HTERT RPE-1 (cell line): ENCODE measurements around the gene SACM1L.
"Not testable (repeated sequence)": the region's sequence is repeated elsewhere in the genome, so short reads cannot be mapped to it uniquely, and the experiment has no call there.

Experiments
- in situ Hi-C: fragments of 300-500 bp; cut with MboI; formaldehyde crosslinking; loops from 4 replicates; pipeline ENCODE4 v1.14.3; 2020; ENCODE audit warnings: low sequenced_read_pairs

Gene SACM1L

DNA sequence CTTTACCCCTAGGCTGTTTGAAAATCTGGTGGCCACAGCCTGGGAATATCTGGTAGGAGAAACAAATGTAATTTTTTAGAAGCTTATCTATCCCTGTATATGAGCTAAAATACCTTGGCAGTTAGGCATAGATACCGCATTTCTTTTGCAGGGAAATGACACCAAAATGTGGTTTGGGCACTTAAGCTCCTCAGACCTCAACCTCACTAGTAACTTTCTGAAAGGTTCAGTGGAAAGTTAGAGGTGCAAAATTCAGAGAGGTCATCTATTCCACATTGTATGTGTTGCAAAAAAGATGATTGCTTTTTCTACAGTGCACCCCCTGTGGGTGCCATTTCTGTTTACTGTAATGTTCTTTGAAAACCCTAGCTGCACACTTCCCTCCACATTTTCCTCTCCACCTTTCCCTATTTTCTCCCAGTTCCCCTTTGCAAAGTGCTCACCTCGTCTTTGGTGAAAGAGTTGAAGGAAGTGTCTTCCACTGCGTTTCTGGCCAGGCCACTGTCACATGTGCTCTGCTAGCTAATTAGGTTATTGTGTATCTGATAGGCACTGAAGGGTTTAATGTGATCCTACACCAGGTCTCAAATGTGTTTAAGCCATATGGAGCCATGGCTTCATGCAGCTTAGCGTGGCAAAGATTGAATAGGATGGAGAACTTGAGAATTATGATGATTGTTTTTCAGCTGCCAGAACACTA is 1.3 kb downstream of the SACM1L start:
- in situ Hi-C loops, result no loop called here

GRCh38 chr3:45691842-45692241 is 2.6 kb downstream of the SACM1L start:
- in situ Hi-C loops, result no loop called here

- in situ Hi-C loops, result no loop called here
These were observed 3.7 kb downstream of the SACM1L start for GRCh38 chr3:45692866-45693265.

DNA sequence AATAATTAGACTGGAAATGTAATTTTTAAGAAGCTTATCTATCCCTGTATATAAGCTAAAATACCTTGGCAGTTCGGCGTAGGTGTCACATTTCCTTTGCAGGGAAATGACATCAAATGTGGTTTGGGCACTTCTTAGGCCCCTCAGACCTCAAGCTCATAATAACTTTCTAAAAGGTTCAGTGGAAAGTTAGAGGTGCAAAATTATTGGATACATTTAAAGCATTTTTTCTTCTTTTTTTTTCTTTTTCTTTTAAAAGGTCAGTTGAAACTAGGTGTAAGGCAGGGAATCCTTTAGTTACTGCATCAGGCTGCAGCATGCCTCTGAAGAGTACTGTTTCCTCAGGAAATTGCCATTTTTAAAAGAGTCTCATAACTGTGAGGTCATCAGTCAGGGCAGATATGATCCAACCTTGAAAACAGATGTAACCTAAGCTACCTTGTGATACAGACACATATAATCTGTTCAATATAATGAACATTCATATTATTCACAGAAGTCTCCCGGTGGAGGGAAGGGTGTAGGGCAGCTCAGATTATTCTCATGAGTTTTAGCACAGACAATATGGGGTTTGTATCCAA is 4.8 kb downstream of the SACM1L start:
- in situ Hi-C loops, result no loop called here

- in situ Hi-C loops, result not testable (repeated sequence)
These were observed 6.0 kb downstream of the SACM1L start for GRCh38 chr3:45695166-45695565.

DNA sequence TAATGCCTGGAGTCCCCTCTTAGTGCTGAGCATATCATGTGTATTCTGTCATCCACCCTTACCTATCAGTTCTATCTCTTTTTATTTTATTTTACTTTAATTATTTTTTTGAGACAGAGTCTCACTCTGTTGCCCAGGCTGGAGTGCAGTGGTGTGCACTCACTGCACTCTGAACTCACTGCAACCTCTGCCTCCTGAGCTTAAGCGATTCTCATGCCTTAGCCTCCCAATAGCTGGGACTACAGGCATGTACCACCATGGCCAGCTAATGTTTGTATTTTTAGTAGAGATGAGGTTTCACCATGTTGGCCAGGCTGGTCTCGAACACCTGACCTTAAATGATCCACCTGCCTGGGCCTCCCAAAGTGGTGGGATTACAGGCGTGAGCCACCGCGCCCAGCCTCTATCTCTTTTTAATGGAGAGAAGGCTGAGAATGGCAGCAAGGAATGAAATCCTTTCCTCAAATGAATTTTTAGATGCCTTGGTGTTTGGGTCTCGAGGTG is 11.4 kb downstream of the SACM1L start:
- in situ Hi-C loops, result no loop called here

DNA sequence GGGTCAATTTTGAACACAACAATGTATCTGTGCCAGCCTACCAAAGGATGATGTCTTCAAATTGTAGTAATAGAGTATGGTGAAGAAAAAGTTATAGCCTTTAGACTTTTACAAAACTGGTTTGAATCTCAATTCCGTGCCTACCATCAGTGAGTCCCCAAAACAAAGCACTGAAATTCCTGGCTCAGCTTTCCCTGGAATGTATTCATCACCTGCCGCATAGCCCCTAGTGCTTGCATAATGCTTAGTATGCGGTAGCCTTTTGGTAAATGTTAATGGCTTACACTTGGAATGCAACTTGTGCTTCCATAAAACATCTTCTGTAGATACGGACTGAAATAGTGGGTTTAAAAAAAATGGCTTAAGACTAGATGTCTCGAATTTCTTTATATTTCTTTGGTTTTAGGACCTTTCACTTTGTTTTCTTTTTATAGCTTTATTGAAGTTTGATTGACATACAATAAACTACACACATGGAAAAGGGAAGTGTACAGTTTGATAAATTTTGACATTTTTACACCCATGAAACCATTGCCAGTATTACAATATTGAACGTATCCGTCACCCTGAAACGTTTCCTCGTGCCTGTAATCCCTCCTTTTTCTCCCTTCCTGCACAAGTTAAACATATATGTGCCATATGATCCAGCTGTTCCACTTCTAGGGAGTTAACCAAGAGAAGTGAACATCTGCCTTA is 12.1 kb downstream of the SACM1L start:
- in situ Hi-C loops, result no loop called here

DNA sequence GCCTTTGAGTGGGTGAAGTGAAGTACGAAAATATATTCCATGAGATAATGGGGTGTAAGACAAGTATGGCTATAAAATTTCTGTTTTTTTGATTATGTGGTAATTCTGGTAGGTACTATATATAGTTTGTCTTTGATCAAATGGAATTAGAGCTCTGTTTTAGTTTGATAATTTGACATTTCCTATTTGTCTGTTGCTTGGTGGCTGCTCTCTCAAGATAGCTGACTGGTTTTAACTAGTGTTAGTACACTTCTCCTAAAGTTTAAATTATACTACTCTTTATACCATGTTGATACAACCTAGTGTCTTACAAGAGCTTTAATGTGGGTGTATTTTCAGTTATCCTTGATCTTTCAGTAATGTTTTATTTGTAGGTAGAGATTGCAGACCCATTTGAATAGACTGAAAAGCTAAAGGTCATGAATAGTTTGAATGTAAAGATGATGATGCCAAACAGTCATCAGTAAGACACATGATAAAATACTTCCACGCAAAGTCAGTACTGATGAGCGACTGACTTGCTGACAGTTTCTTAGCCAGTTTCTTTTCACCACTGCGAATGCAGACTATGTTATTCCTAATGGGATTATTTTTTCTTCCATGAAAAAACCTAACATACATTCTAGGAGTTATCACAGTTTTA is 15.2 kb downstream of the SACM1L start:
- in situ Hi-C loops, result no loop called here

DNA sequence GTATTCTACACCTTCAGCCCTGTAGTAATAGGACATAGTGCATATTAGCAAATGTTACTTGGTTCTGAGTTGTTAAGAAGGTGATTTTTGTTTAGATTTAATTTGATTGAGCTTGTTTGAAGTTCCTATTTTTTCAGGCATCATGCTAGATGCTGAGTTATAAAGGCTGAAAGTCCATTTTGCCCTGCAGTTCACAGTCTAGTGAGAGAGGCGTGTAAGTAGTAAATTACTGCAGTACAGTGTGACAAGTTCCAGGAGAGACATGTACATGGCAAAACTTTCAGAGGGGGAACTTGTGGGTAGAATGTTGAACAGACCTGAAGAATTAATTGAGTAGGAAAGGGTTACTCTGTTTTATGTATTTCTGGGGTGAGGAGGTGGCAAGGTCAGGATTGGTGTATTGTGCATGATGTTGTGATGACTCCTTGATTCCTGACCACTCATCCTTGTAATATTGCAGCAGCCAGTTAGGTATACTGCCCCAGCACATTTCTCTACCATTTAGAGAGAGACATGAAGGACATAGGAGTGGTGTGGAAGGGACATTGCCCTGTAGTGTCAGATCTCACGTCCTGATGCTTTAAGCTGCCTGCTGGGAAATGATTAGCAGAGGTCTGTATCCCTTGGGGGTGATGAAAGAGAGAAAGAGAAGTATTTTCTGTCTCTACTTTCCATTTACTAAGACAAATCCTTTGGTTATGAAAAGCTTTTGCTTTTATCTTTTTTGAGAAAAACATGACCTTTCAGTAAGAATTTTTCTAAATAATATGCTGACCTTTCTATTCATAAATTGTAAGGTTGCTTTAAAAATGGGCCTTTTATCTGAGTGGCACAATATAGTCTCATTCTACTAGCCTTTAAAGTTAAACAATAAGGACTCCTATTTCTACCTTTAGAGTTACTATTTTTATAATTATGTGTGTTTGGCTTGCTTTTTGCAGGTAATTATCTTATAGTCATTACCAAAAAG is 16.9 kb downstream of the SACM1L start:
- in situ Hi-C loops, result no loop called here

- in situ Hi-C loops, result no loop called here
These were observed 22.7 kb downstream of the SACM1L start for GRCh38 chr3:45711931-45712330.

- in situ Hi-C loops, result no loop called here
These were observed 23.4 kb downstream of the SACM1L start for GRCh38 chr3:45712434-45713110.

DNA sequence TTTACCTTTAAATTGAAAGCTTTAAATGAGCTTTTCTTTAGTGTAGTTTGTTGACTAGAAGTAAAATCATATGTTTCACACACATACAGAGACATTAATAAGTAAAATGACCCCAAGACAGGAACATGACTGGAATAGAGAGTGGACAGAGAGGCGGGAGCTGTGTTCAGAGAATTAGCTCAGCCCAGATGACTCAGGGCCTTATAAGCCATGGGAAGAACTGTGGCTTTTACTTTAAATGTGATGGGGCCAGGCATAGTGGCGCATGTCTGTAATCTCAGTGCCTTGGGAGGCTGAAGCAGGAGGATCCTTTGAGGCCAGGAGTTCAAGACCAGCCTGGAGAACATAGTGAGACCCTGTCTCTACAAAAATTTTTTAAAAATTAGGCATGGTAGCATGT is 26.7 kb downstream of the SACM1L start:
- in situ Hi-C loops, result no loop called here

DNA sequence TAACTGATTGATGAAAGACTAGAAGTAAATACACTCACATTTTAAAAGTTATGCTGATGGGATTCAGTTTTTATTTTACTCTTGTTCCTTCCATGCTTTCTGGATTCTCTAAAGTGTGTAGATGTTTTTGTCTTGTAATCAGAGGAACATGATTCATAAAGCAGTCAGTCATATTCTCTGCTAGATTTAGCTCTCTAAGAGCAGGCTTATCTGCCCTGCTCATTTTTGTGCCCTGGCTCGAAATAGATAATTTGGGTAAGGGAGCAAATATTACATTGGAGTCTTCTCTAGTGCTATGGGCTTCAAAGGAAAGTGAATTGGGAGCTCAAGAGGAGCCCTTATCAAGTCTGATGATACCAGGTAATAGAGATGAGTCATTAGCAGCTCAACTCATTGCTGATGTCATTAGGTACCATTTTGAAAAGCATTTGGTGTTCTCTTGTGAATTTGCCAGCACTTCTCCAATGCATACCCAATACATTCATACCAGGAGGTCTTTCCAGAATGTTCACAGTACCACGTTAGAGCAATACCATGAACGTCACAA is 27.7 kb downstream of the SACM1L start:
- in situ Hi-C loops, result no loop called here

- in situ Hi-C loops, result no loop called here
These were observed 30.7 kb downstream of the SACM1L start for GRCh38 chr3:45719655-45720487.

GRCh38 chr3:45724911-45725310 is 35.7 kb downstream of the SACM1L start:
- in situ Hi-C loops, result no loop called here

DNA sequence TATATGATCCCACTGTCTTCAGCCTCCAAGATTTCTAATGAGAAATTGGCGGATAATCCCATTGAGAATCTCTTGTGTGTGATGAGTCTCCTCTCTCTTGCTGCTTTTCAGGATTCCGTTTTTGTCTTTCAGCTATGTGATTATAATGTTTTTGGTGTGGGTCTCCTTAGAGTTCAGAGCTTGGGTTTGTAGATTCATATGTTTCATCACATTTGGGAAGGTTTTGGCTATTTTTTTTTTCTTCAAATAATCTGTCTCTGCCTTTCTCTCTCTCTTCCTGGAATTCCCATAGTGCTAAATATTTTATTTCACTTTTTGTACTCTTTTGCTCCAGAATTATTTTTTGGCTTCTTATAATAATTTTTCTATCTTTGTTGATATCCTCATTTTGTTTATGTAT is 40.4 kb downstream of the SACM1L start:
- in situ Hi-C loops, result no loop called here

- in situ Hi-C loops, result no loop called here
These were observed 41.4 kb downstream of the SACM1L start for GRCh38 chr3:45730409-45731154.

GRCh38 chr3:45736707-45737106 is 47.5 kb downstream of the SACM1L start:
- in situ Hi-C loops, result no loop called here
